HepG2 (cell line): Measurements from ENCODE around the gene PTPRM. TPM values are rescaled to one million over a fixed set of nuclear protein-coding genes. Genes with fewer than 3 reads are reported as not detected.

Source experiments
- CEBPG ChIP-seq: IDR thresholded peaks from 2 replicates; pipeline ENCODE4 v1.6.1; 2016
- E2F1 ChIP-seq: sonication (generic); formaldehyde crosslinking; IDR thresholded peaks from 2 replicates; pipeline ENCODE4 v1.5.0; 2020; ENCODE audit warnings: missing genetic modification reagents
- ELF3 ChIP-seq: IDR thresholded peaks from 2 replicates; pipeline ENCODE4 v1.6.1; 2016; ENCODE audit warnings: missing genetic modification reagents, missing compliant biosample characterization
- MAFK ChIP-seq, 2 experiments: IDR thresholded peaks in 1 of 2; conservative IDR thresholded peaks in 1 of 2; 2 replicates each; pipeline ENCODE4 v1.6.1; 2011; ENCODE audit warnings: improper control_type of control experiment in 2 of 2, low read length in 2 of 2
- MED1 ChIP-seq: sonication (generic); formaldehyde crosslinking; IDR thresholded peaks from 2 replicates; pipeline ENCODE4 v1.4.0; 2020; ENCODE audit warnings: missing genetic modification reagents
- NFE2L2 ChIP-seq: fragments of 150-350 bp; IDR thresholded peaks from 2 replicates; pipeline ENCODE4 v1.6.1; 2014; ENCODE audit warnings: low read length
- NR2F6 ChIP-seq, 2 experiments: IDR thresholded peaks; 2 replicates each; pipeline ENCODE4 v1.6.1; 2016; ENCODE audit warnings: antibody characterized with exemption in 1 of 2, mild to moderate bottlenecking in 1 of 2
- PAXIP1 ChIP-seq: sonication (generic); formaldehyde crosslinking; conservative IDR thresholded peaks from 2 replicates; pipeline ENCODE4 v1.4.0; 2020; ENCODE audit warnings: mild to moderate bottlenecking, missing genetic modification reagents, moderate library complexity
- SALL1 ChIP-seq: sonication (generic); formaldehyde crosslinking; IDR thresholded peaks from 2 replicates; pipeline ENCODE4 v1.8.0; 2022; ENCODE audit warnings: mild to moderate bottlenecking, missing genetic modification reagents
- SOX6 ChIP-seq, 2 experiments: fragments of 450-650 bp in 1 of 2; sonication (generic) in 1 of 2; formaldehyde crosslinking in 1 of 2; IDR thresholded peaks; 2 replicates each; pipeline versions ENCODE4 v1.4.0 to v1.6.1; 2017 to 2020; ENCODE audit warnings: antibody characterized with exemption in 1 of 2, mild to moderate bottlenecking in 1 of 2, missing genetic modification reagents in 1 of 2
- SP1 ChIP-seq, 2 experiments: fragments of 450-650 bp in 1 of 2; sonication (generic) in 1 of 2; formaldehyde crosslinking in 1 of 2; IDR thresholded peaks; 2 replicates each; pipeline versions ENCODE4 v1.4.0 to v1.6.1; 2016 to 2020; ENCODE audit warnings: missing genetic modification reagents in 1 of 2
- TEAD3 ChIP-seq: optimal IDR thresholded peaks from 2 replicates; pipeline ENCODE3; 2016; ENCODE audit warnings: borderline replicate concordance
- TRAFD1 ChIP-seq: sonication (generic); formaldehyde crosslinking; IDR thresholded peaks from 2 replicates; pipeline ENCODE4 v1.5.1; 2020; ENCODE audit warnings: missing genetic modification reagents, mild to moderate bottlenecking, borderline replicate concordance
- ZNF343 ChIP-seq: sonication (generic); formaldehyde crosslinking; IDR thresholded peaks from 2 replicates; pipeline ENCODE4 v1.4.0; 2020; ENCODE audit warnings: mild to moderate bottlenecking, missing genetic modification reagents
- ZNF451 ChIP-seq: sonication (generic); formaldehyde crosslinking; IDR thresholded peaks from 2 replicates; pipeline ENCODE4 v1.5.0; 2020; ENCODE audit warnings: mild to moderate bottlenecking, missing genetic modification reagents
- ZNF770 ChIP-seq: sonication (generic); formaldehyde crosslinking; IDR thresholded peaks from 2 replicates; pipeline ENCODE4 v1.5.0; 2020; ENCODE audit warnings: mild to moderate bottlenecking, missing genetic modification reagents
- ZNF776 ChIP-seq: sonication (generic); formaldehyde crosslinking; IDR thresholded peaks from 2 replicates; pipeline ENCODE4 v1.4.0; 2020; ENCODE audit warnings: mild to moderate bottlenecking, missing genetic modification reagents
- ZNF841 ChIP-seq: sonication (generic); formaldehyde crosslinking; IDR thresholded peaks from 2 replicates; pipeline ENCODE4 v1.8.1; 2023; ENCODE audit warnings: missing genetic modification reagents, borderline replicate concordance
- polyA plus RNA-seq, 8 experiments: library from polyadenylated mRNA; depleted of rRNA in 3 of 8; stranded (reverse) in 7 of 8; unstranded in 1 of 8; fragments of >200 nt; fragmentation: Illumina TruSeq in 4 of 8; extraction: Trizol in 4 of 8; gene quantifications; 2 replicates each; pipeline versions ENCODE4 v1.2.1 to v1.2.3, GENCODE V29; 2011 to 2016; ENCODE audit warnings: low read depth in 4 of 8, missing spikeins in 1 of 8, mixed read lengths in 1 of 8; ENCODE audit not compliant: insufficient read depth in 1 of 8
- total RNA-seq, 5 experiments: library from RNA; depleted of rRNA; stranded (reverse); fragments of >200 nt; fragmentation: Illumina TruSeq; extraction: Trizol; gene quantifications; 2 replicates each; pipeline ENCODE4 v1.2.3, GENCODE V29; 2016; ENCODE audit warnings: low read depth in 1 of 5

Gene PTPRM
- total and polyA plus RNA-seq, 2 of the 13 experiments (the other 11 are each of a cell fraction or from before 2014, with no cell fraction given), result 12.6 to 108 TPM

GRCh38 chr18:7760967-7761948 is 194.1 kb downstream of the PTPRM start (continued):
- TF ChIP-seq CEBPG (CRISPR knock-in tag) (0 out of 2 replicates have a peak, but pooled peaks have one; percentile 15), SP1 (IDR thresholded peaks at IDR 0.05) (no peak), SP1 (CRISPR knock-in tag; IDR thresholded peaks at IDR 0.05) (no peak), PAXIP1 (CRISPR knock-in tag) (peak; percentile 36; the same call in 1 of the 2 replicates), TRAFD1 (CRISPR knock-in tag) (no peak), E2F1 (CRISPR knock-in tag) (no peak), MAFK (conservative IDR thresholded peaks at IDR 0.05 in 1 of 2, IDR thresholded peaks at IDR 0.05 in 1 of 2; ENCODE audit: low read length in 2 of 2) (no peak), NR2F6 (IDR thresholded peaks at IDR 0.05) (no peak), NR2F6 (CRISPR knock-in tag; IDR thresholded peaks at IDR 0.05) (no peak), ZNF776 (CRISPR knock-in tag) (no peak), TEAD3 (CRISPR knock-in tag) (peak; percentile 79), ELF3 (CRISPR knock-in tag) (no peak), ZNF770 (CRISPR knock-in tag) (no peak), ZNF343 (CRISPR knock-in tag) (no peak), SALL1 (peak; percentile 55; the same call in 1 of the 2 replicates), NFE2L2 (no peak), ZNF841 (no peak), ZNF451 (CRISPR knock-in tag) (no peak), MED1 (CRISPR knock-in tag) (peak; percentile 20; the same call in 1 of the 2 replicates), SOX6 (IDR thresholded peaks at IDR 0.05) (no peak), SOX6 (CRISPR knock-in tag; IDR thresholded peaks at IDR 0.05) (peak; percentile 22; the same call in 1 of the 2 replicates)
